ENCODE results near the gene AQP7. TPM values are rescaled to one million over a fixed set of nuclear protein-coding genes. Genes with fewer than 3 reads are reported as not detected.

Gene AQP7
- total and polyA plus RNA-seq, 4 donors: 4.8 to 22.3 (median 14.5) TPM

GRCh38 chr9:33354651-33355211 is 47.6 kb downstream of the AQP7 start:
- no peak for DNase-seq (ENCODE audit: low spot score)
- Histone ChIP-seq H3K9ac (ENCODE audit: low read depth in 1 of 2, low read length in 2 of 2) (no peak overlapping the region), H3K4me3 (ENCODE audit: low read depth in 1 of 3, low read length in 3 of 3) (no peak overlapping the region), H3K36me3 (ENCODE audit: control insufficient read depth in 4 of 4, insufficient read depth in 3 of 4, low read depth in 1 of 4, low read length in 3 of 4) (peaks cover 3 to 27% (median 11%) of the 10 kb centered on the region in 4 donors), H3K27ac (ENCODE audit: low read depth in 1 of 2, low read length in 2 of 2) (no peak overlapping the region), H3K4me1 (ENCODE audit: control insufficient read depth in 4 of 4, insufficient read depth in 4 of 4, low read length in 3 of 4) (no peaks in the 10 kb centered on the region), H3K9me3 (ENCODE audit: control insufficient read depth in 4 of 4, low read length in 3 of 4) (no peaks in the 10 kb centered on the region), H3K27me3 (ENCODE audit: control insufficient read depth in 4 of 4, insufficient read depth in 4 of 4, low read length in 3 of 4) (no peaks in the 10 kb centered on the region)
- 78% methylated on average over 5 of the region's 5 CpGs for WGBS
- TF ChIP-seq HNF4G (IDR thresholded peaks at IDR 0.05): no peak
- TF ChIP-seq SP1 (IDR thresholded peaks at IDR 0.05): no peak
- no peak for TF ChIP-seq RAD21 (IDR thresholded peaks at IDR 0.05)
- TF ChIP-seq FOXA2 (IDR thresholded peaks at IDR 0.05): no peak
- TF ChIP-seq GABPA (IDR thresholded peaks at IDR 0.05 in 1 of 2, conservative IDR thresholded peaks at IDR 0.05 in 1 of 2): no peak
- TF ChIP-seq MAX (IDR thresholded peaks at IDR 0.05): no peak
- TF ChIP-seq FOXA1 (IDR thresholded peaks at IDR 0.05): no peak
- no peak for TF ChIP-seq EGR1 (IDR thresholded peaks at IDR 0.05; ENCODE audit: low read depth in 2 of 2)
- TF ChIP-seq REST (IDR thresholded peaks at IDR 0.05): no peak
- TF ChIP-seq ZBTB33 (IDR thresholded peaks at IDR 0.05): no peak
- TF ChIP-seq JUND (IDR thresholded peaks at IDR 0.05): no peak
- TF ChIP-seq TAF1 (conservative IDR thresholded peaks at IDR 0.05): no peak
- no peak for TF ChIP-seq RXRA (IDR thresholded peaks at IDR 0.05)
- no peak for TF ChIP-seq YY1 (IDR thresholded peaks at IDR 0.05)
- no peak for TF ChIP-seq ATF3 (IDR thresholded peaks at IDR 0.05)
- no peak for TF ChIP-seq HNF4A (conservative IDR thresholded peaks at IDR 0.05)

GRCh38 chr9:33351547-33351946 is 50.8 kb downstream of the AQP7 start:
- Histone ChIP-seq H3K27me3 (ENCODE audit: control insufficient read depth in 4 of 4, insufficient read depth in 4 of 4, low read length in 3 of 4) (no peaks in the 10 kb centered on the region), H3K9me3 (ENCODE audit: control insufficient read depth in 4 of 4, low read length in 3 of 4) (no peaks in the 10 kb centered on the region), H3K27ac (ENCODE audit: low read depth in 1 of 2, low read length in 2 of 2) (no peak overlapping the region), H3K9ac (ENCODE audit: low read depth in 1 of 2, low read length in 2 of 2) (no peak overlapping the region), H3K4me1 (ENCODE audit: control insufficient read depth in 4 of 4, insufficient read depth in 4 of 4, low read length in 3 of 4) (no peaks in the 10 kb centered on the region), H3K36me3 (ENCODE audit: control insufficient read depth in 4 of 4, insufficient read depth in 3 of 4, low read depth in 1 of 4, low read length in 3 of 4) (peaks cover under 1 to 51% (median 33%) of the 10 kb centered on the region in 4 donors), H3K4me3 (ENCODE audit: low read depth in 1 of 3, low read length in 3 of 3) (no peak overlapping the region)
- no peak for DNase-seq (ENCODE audit: low spot score)
- WGBS: 93% methylated on average over 4 of the region's 4 CpGs
- TF ChIP-seq FOXA2 (IDR thresholded peaks at IDR 0.05) (no peak), RXRA (IDR thresholded peaks at IDR 0.05) (no peak), JUND (IDR thresholded peaks at IDR 0.05) (no peak), HNF4A (conservative IDR thresholded peaks at IDR 0.05) (no peak), MAX (IDR thresholded peaks at IDR 0.05) (no peak), GABPA (IDR thresholded peaks at IDR 0.05 in 1 of 2, conservative IDR thresholded peaks at IDR 0.05 in 1 of 2) (no peak), SP1 (IDR thresholded peaks at IDR 0.05) (no peak), CTCF (IDR thresholded peaks at IDR 0.05; ENCODE audit: low read depth, low read length, missing input control) (no peak), ZBTB33 (IDR thresholded peaks at IDR 0.05) (no peak), RAD21 (IDR thresholded peaks at IDR 0.05) (no peak), EGR1 (IDR thresholded peaks at IDR 0.05; ENCODE audit: low read depth in 2 of 2) (no peak), HNF4G (IDR thresholded peaks at IDR 0.05) (no peak), ATF3 (IDR thresholded peaks at IDR 0.05) (no peak)

All from liver (tissue), 9 donors.